ENCODE measurements around the gene CCDC92.
A peak's percentile ranks its signal among the peaks of the same experiment; 100 is the strongest.
"Not testable (repeated sequence)": the region's sequence is repeated elsewhere in the genome, so short reads cannot be mapped to it uniquely, and the experiment has no call there.

Gene CCDC92

GRCh38 chr12:123935956-123936355, 36.7 kb downstream of the CCDC92 start:
- no peak for DNase-seq

- DNase-seq, result no peak
These were observed 37.8 kb downstream of the CCDC92 start for GRCh38 chr12:123934829-123935228.

GRCh38 chr12:123934016-123934620, 38.5 kb downstream of the CCDC92 start:
- DNase-seq, result no peak

- no peak for DNase-seq
These were observed 39.4 kb downstream of the CCDC92 start for GRCh38 chr12:123933214-123933613.

GRCh38 chr12:123931686-123932321, 40.8 kb downstream of the CCDC92 start:
- DNase-seq, result peak; percentile 29

- no peak for DNase-seq
These were observed 42.6 kb downstream of the CCDC92 start for GRCh38 chr12:123929946-123930583.

GRCh38 chr12:123928897-123929296, 43.7 kb downstream of the CCDC92 start:
- no peak for DNase-seq

- DNase-seq, result no peak
These were observed 44.3 kb downstream of the CCDC92 start for GRCh38 chr12:123928274-123928865.

- no peak for DNase-seq
These were observed 48.1 kb downstream of the CCDC92 start for GRCh38 chr12:123924539-123924938.

GRCh38 chr12:123923927-123924326, 48.7 kb downstream of the CCDC92 start:
- DNase-seq, result no peak

GRCh38 chr12:123923038-123923437, 49.6 kb downstream of the CCDC92 start:
- DNase-seq, result no peak

GRCh38 chr12:123919980-123920360, 52.7 kb downstream of the CCDC92 start:
- DNase-seq, result no peak

- DNase-seq, result no peak
These were observed 55.2 kb downstream of the CCDC92 start for GRCh38 chr12:123917337-123917850.

- DNase-seq, result peak; percentile 9
These were observed 55.9 kb downstream of the CCDC92 start for GRCh38 chr12:123916729-123917128.

- no peak for DNase-seq
These were observed 57.8 kb downstream of the CCDC92 start for GRCh38 chr12:123914726-123915333.

- no peak for DNase-seq
These were observed 59.9 kb downstream of the CCDC92 start for GRCh38 chr12:123912415-123913380.

- not testable (repeated sequence) for DNase-seq
These were observed 60.8 kb downstream of the CCDC92 start for GRCh38 chr12:123911672-123912409.

- no peak for DNase-seq
These were observed 61.9 kb downstream of the CCDC92 start for GRCh38 chr12:123910761-123911193.

GRCh38 chr12:123910057-123910456, 62.6 kb downstream of the CCDC92 start:
- no peak for DNase-seq

GRCh38 chr12:123908884-123909725, 63.5 kb downstream of the CCDC92 start:
- DNase-seq, result no peak

Measured in CD4-positive, alpha-beta T cell treated with Interferon gamma for 1 hour (primary cell).